H1 (cell line): ENCODE measurements around the gene PHOSPHO2. TPM values are rescaled to one million over a fixed set of nuclear protein-coding genes. Genes with fewer than 3 reads are reported as not detected.

Experiments used
- CTCF ChIA-PET: fragments of 300-600 bp; sonication (Branson Sonifier 250); formaldehyde crosslinking; loops from one replicate; lab custom pipeline; 2021; ENCODE audit not compliant: partially characterized antibody; lab: Charles Lee
- POLR2A ChIA-PET: fragments of 300-600 bp; sonication (Branson Sonifier 250); formaldehyde crosslinking; loops from one replicate; lab custom pipeline; 2021; ENCODE audit warnings: inconsistent platforms; ENCODE audit not compliant: partially characterized antibody; lab: Charles Lee
- DNase-seq, 2 experiments: peaks; one replicate each; pipeline versions ENCODE4 v3.0.0 to v3.0.0-alpha.2; 2010 to 2022; ENCODE audit warnings: low spot score in 2 of 2, low read depth in 1 of 2, mixed read lengths in 1 of 2
- FAIRE-seq: peaks from 2 replicates; lab custom pipeline; 2011; peaks lifted over from hg19 to GRCh38; lab: Jason Lieb, UNC
- H2AFZ ChIP-seq: 2 replicates; pipeline ENCODE4 v1.8.1; 2012; ENCODE audit warnings: low read length, inconsistent platforms
- H2AK5ac ChIP-seq: 2 replicates; pipeline ENCODE4 v1.6.1; 2013; ENCODE audit warnings: low read depth, low read length
- H2BK120ac ChIP-seq: replicated peaks from 2 replicates; pipeline ENCODE3; 2013; ENCODE audit warnings: low read depth, low read length, inconsistent platforms
- H2BK12ac ChIP-seq: 2 replicates; pipeline ENCODE4 v1.6.1; 2013; ENCODE audit warnings: low read depth, low read length
- H2BK15ac ChIP-seq: 2 replicates; pipeline ENCODE4 v1.6.1; 2013; ENCODE audit warnings: low read length
- H2BK20ac ChIP-seq: 2 replicates; pipeline ENCODE4 v1.6.1; 2013; ENCODE audit warnings: low read length
- H2BK5ac ChIP-seq: 2 replicates; pipeline ENCODE4 v1.6.1; 2013; ENCODE audit warnings: low read depth, low read length
- H3K14ac ChIP-seq: 2 replicates; pipeline ENCODE4 v1.6.1; 2013; ENCODE audit warnings: inconsistent platforms; ENCODE audit not compliant: insufficient read length
- H3K18ac ChIP-seq: 2 replicates; pipeline ENCODE4 v1.6.1; 2013; ENCODE audit warnings: low read length; ENCODE audit errors: extremely low read depth
- H3K23ac ChIP-seq: 2 replicates; pipeline ENCODE4 v1.6.1; 2013; ENCODE audit warnings: inconsistent platforms; ENCODE audit not compliant: insufficient read length
- H3K23me2 ChIP-seq: 2 replicates; pipeline ENCODE4 v1.6.1; 2013; ENCODE audit warnings: low read depth, low read length
- H3K27ac ChIP-seq: 2 replicates; pipeline ENCODE4 v1.6.1; 2011; ENCODE audit warnings: low read depth, low read length, inconsistent platforms
- H3K27me3 ChIP-seq, 4 experiments: replicated peaks in 1 of 4; 1 replicate in 1 of 4; 2 replicates in 3 of 4; pipeline versions ENCODE4 v1.6.1 to v1.8.1; 2011 to 2013; ENCODE audit warnings: low read length in 3 of 4, mild to moderate bottlenecking in 3 of 4, inconsistent platforms in 2 of 4, mixed read lengths in 2 of 4, moderate library complexity in 1 of 4; ENCODE audit not compliant: control insufficient read depth in 3 of 4, insufficient read depth in 3 of 4; ENCODE audit errors: extremely low read depth in 1 of 4
- H3K36me3 ChIP-seq, 4 experiments: 2 replicates each; pipeline versions ENCODE4 v1.6.1 to v1.8.1; 2011 to 2013; ENCODE audit warnings: mild to moderate bottlenecking in 4 of 4, low read length in 3 of 4, moderate library complexity in 2 of 4, control low read depth in 1 of 4, inconsistent platforms in 1 of 4; ENCODE audit not compliant: insufficient read depth in 4 of 4, control insufficient read depth in 2 of 4
- H3K4ac ChIP-seq: replicated peaks from 2 replicates; pipeline ENCODE3; 2013; ENCODE audit warnings: low read length, low read depth, mixed read lengths, inconsistent platforms; ENCODE audit not compliant: insufficient read length
- H3K4me1 ChIP-seq, 4 experiments: replicated peaks in 1 of 4; 1 replicate in 1 of 4; 2 replicates in 3 of 4; pipeline versions ENCODE4 v1.6.1 to v1.8.1; 2011 to 2013; ENCODE audit warnings: low read length in 3 of 4, inconsistent platforms in 2 of 4, mixed read lengths in 1 of 4; ENCODE audit not compliant: insufficient read depth in 4 of 4, control insufficient read depth in 3 of 4
- H3K4me2 ChIP-seq, 2 experiments: 2 replicates each; pipeline versions ENCODE4 v1.6.1 to v1.8.1; 2011 to 2013; ENCODE audit warnings: low read depth in 2 of 2, low read length in 2 of 2, control low read depth in 1 of 2, inconsistent platforms in 1 of 2, mild to moderate bottlenecking in 1 of 2; ENCODE audit not compliant: insufficient read depth in 1 of 2
- H3K4me3 ChIP-seq, 4 experiments: fragments of 200-600, 300-600 bp in 1 of 4; sonication (generic), shearing (Covaris generic), sonication (Bioruptor Twin) in 1 of 4; 2 replicates each; pipeline versions ENCODE4 v1.5.1 to v1.8.1; 2011 to 2016; ENCODE audit warnings: low read length in 4 of 4, low read depth in 3 of 4, control low read depth in 2 of 4, inconsistent platforms in 2 of 4, mild to moderate bottlenecking in 2 of 4, mixed read lengths in 1 of 4, moderate library complexity in 1 of 4; ENCODE audit not compliant: insufficient read depth in 2 of 4; ENCODE audit errors: extremely low read depth in 1 of 4
- H3K56ac ChIP-seq: replicated peaks from 2 replicates; pipeline ENCODE3; 2013; ENCODE audit warnings: low read depth, mild to moderate bottlenecking, mixed read lengths, low read length, inconsistent platforms; ENCODE audit not compliant: insufficient read length
- H3K79me1 ChIP-seq: 2 replicates; pipeline ENCODE4 v1.6.1; 2013; ENCODE audit warnings: low read depth, low read length, control low read depth
- H3K79me2 ChIP-seq, 2 experiments: 2 replicates each; pipeline versions ENCODE4 v1.6.1 to v1.8.1; 2012 to 2013; ENCODE audit warnings: low read length in 2 of 2, mild to moderate bottlenecking in 2 of 2, inconsistent platforms in 1 of 2; ENCODE audit not compliant: insufficient read depth in 2 of 2, control insufficient read depth in 1 of 2
- H3K9ac ChIP-seq, 4 experiments: replicated peaks in 1 of 4; 1 replicate in 1 of 4; 2 replicates in 3 of 4; pipeline versions ENCODE4 v1.6.1 to v1.8.1; 2011 to 2013; ENCODE audit warnings: low read depth in 3 of 4, low read length in 3 of 4, control low read depth in 2 of 4, mild to moderate bottlenecking in 2 of 4, moderate library complexity in 2 of 4, inconsistent platforms in 1 of 4; ENCODE audit errors: extremely low read depth in 1 of 4
- H3K9me3 ChIP-seq, 2 experiments: 2 replicates each; pipeline versions ENCODE4 v1.6.1 to v1.8.1; 2012 to 2013; ENCODE audit warnings: mild to moderate bottlenecking in 2 of 2, moderate library complexity in 2 of 2, control low read depth in 1 of 2, inconsistent platforms in 1 of 2, low read depth in 1 of 2, low read length in 1 of 2, mixed read lengths in 1 of 2; ENCODE audit not compliant: insufficient read depth in 2 of 2
- H4K20me1 ChIP-seq, 2 experiments: replicated peaks in 1 of 2; 2 replicates each; pipeline versions ENCODE3 to v1.8.1; 2011 to 2013; ENCODE audit warnings: inconsistent platforms in 2 of 2, low read length in 2 of 2, mild to moderate bottlenecking in 1 of 2; ENCODE audit not compliant: insufficient read depth in 2 of 2, control insufficient read depth in 1 of 2
- H4K5ac ChIP-seq: 2 replicates; pipeline ENCODE4 v1.6.1; 2013; ENCODE audit warnings: low read length, low read depth, mixed read lengths, inconsistent platforms; ENCODE audit not compliant: insufficient read length
- H4K8ac ChIP-seq: 2 replicates; pipeline ENCODE4 v1.8.0; 2013; ENCODE audit warnings: mild to moderate bottlenecking, moderate library complexity, low read length, inconsistent platforms; ENCODE audit not compliant: insufficient read depth; ENCODE audit errors: extremely low read depth
- H4K91ac ChIP-seq: replicated peaks from 2 replicates; pipeline ENCODE3; 2013; ENCODE audit warnings: low read length, mixed read lengths, inconsistent platforms; ENCODE audit not compliant: insufficient read length
- ASH2L ChIP-seq: fragments of 200-600, 300-600 bp; sonication (generic); IDR thresholded peaks from one replicate; pipeline ENCODE4 v1.7.1; 2017; ENCODE audit warnings: low read length
- ATF3 ChIP-seq: IDR thresholded peaks from 2 replicates; pipeline ENCODE4 v1.6.1; 2011; ENCODE audit warnings: low read depth, mild to moderate bottlenecking, low read length; ENCODE audit not compliant: insufficient read depth
- BACH1 ChIP-seq: IDR thresholded peaks from 2 replicates; pipeline ENCODE4 v1.6.1; 2012; ENCODE audit warnings: low read length, improper control_type of control experiment
- EP300 ChIP-seq, 2 experiments: IDR thresholded peaks; 1 replicate in 1 of 2; 2 replicates in 1 of 2; pipeline ENCODE4 v1.6.1; 2011 to 2012; ENCODE audit warnings: low read depth in 2 of 2, low read length in 2 of 2, mild to moderate bottlenecking in 2 of 2, borderline replicate concordance in 1 of 2, inconsistent platforms in 1 of 2, moderate library complexity in 1 of 2
- EZH2 ChIP-seq: fragments of 200-600 bp; sonication (generic); IDR thresholded peaks from 2 replicates; pipeline ENCODE4 v1.7.1; 2012; ENCODE audit warnings: low read depth, mild to moderate bottlenecking, moderate library complexity, low read length, inconsistent platforms; ENCODE audit not compliant: severe bottlenecking
- JUN ChIP-seq: IDR thresholded peaks from 2 replicates; pipeline ENCODE4 v1.6.1; 2011; ENCODE audit warnings: low read depth, mild to moderate bottlenecking, improper control_type of control experiment, low read length
- KDM5A ChIP-seq: fragments of 200-600 bp; IDR thresholded peaks from 2 replicates; pipeline ENCODE4 v1.7.1; 2012; ENCODE audit warnings: mild to moderate bottlenecking, low read length, inconsistent platforms, mixed read lengths
- MAFK ChIP-seq: IDR thresholded peaks from 2 replicates; pipeline ENCODE4 v1.6.1; 2012; ENCODE audit warnings: low read depth, mild to moderate bottlenecking, improper control_type of control experiment, low read length
- MAX ChIP-seq: IDR thresholded peaks from 2 replicates; pipeline ENCODE4 v1.6.1; 2012; ENCODE audit warnings: inconsistent platforms
- PHF8 ChIP-seq: fragments of 200-600 bp; sonication (generic); conservative IDR thresholded peaks from 2 replicates; pipeline ENCODE4 v1.7.1; 2012; ENCODE audit warnings: low read depth, mild to moderate bottlenecking, inconsistent platforms, low read length, moderate library complexity
- POU5F1 ChIP-seq: IDR thresholded peaks from 2 replicates; pipeline ENCODE4 v1.6.1; 2011; ENCODE audit warnings: low read depth, mild to moderate bottlenecking, low read length, moderate library complexity
- RFX5 ChIP-seq: IDR thresholded peaks from 2 replicates; pipeline ENCODE4 v1.6.1; 2011; ENCODE audit warnings: low read depth, low read length, improper control_type of control experiment, borderline replicate concordance
- TBP ChIP-seq: IDR thresholded peaks from 2 replicates; pipeline ENCODE4 v1.6.1; 2011; ENCODE audit warnings: low read depth, low read length, improper control_type of control experiment
- TCF12 ChIP-seq: IDR thresholded peaks from 2 replicates; pipeline ENCODE4 v1.6.1; 2011; ENCODE audit warnings: low read depth, mild to moderate bottlenecking, low read length
- ZNF274 ChIP-seq: IDR thresholded peaks from 2 replicates; pipeline ENCODE4 v1.7.0; 2012; ENCODE audit warnings: low read length, borderline replicate concordance; ENCODE audit errors: extremely low read depth
- WGBS, 2 experiments: shearing (Covaris generic) in 1 of 2; methylation state at CpG; one replicate each; pipeline versions ENCODE4 v1.1.6 to v1.1.7; 2013 to 2015; ENCODE audit warnings: low lambda C conversion rate in 2 of 2, mixed read lengths in 2 of 2, inconsistent platforms in 1 of 2, low coverage in 1 of 2, missing lambda C conversion rate in 1 of 2; ENCODE audit not compliant: insufficient replicate concordance in 2 of 2, insufficient coverage in 1 of 2, insufficient read length in 1 of 2; ENCODE audit errors: extremely low coverage in 1 of 2, missing lambda C conversion rate in 1 of 2; 5-methylcytosine and 5-hydroxymethylcytosine counted together
- polyA plus RNA-seq, 7 experiments: library from polyadenylated mRNA; depleted of rRNA in 3 of 7; stranded (reverse) in 5 of 7; unstranded in 2 of 7; fragments of >200 nt in 5 of 7; fragments of 200-250 nt in 2 of 7; gene quantifications; 1 replicate in 5 of 7; 2 replicates in 1 of 7; 4 replicates in 1 of 7; pipeline versions ENCODE4 v1.2.1 to v1.2.3, GENCODE V29; 2011 to 2013; ENCODE audit warnings: missing spikeins in 2 of 7, mixed read lengths in 2 of 7
- total RNA-seq: library from RNA; stranded (reverse); fragmentation: NEBNext Ultra II Directional; extraction: Animal tissue kit (Norgen Biotek cat#: 25700); gene quantifications from 2 replicates; pipeline ENCODE4 v1.2.1, GENCODE V29; 2021

The PHOSPHO2 gene
- total and polyA plus RNA-seq, 2 of the 8 experiments (the other 6 are each of a cell fraction or from before 2014, with no cell fraction given): 2.4 to 8.5 TPM

- H2AK5ac ChIP-seq: no peak overlapping the region
- H3K79me2 ChIP-seq: no peaks in the 10 kb centered on the region
- POLR2A ChIA-PET: no interaction called here
- TF ChIP-seq TCF12 (no peak), BACH1 (no peak), RFX5 (no peak), JUN (no peak), EZH2 (no peak), TBP (no peak), KDM5A (no peak), MAFK (no peak), PHF8 (no peak), ASH2L (no peak), ATF3 (no peak), POU5F1 (no peak), MAX (no peak), EP300 (IDR thresholded peaks at IDR 0.05; ENCODE audit: borderline replicate concordance in 1 of 2, low read depth in 2 of 2, low read length in 2 of 2) (no peak), ZNF274 (no peak)
- no peak overlapping the region for H3K4ac ChIP-seq
- H2BK15ac ChIP-seq: no peak overlapping the region
- H3K23ac ChIP-seq: no peak overlapping the region
- H3K18ac ChIP-seq: no peak overlapping the region
- H3K9ac ChIP-seq: no peak overlapping the region
- no peak overlapping the region for H2BK120ac ChIP-seq
- FAIRE-seq (no peak), DNase-seq (no peak)
- no peak overlapping the region for H2BK12ac ChIP-seq
- WGBS, 2 experiments: 83% methylated on average over 4 of the region's 4 CpGs; no CpG with 5 or more reads in 1 of the 2 experiments
- H3K4me2 ChIP-seq: no peak overlapping the region
- no peak overlapping the region for H3K56ac ChIP-seq
- no peak overlapping the region for H4K8ac ChIP-seq
- H3K79me1 ChIP-seq: no peaks in the 10 kb centered on the region
- H3K4me1 ChIP-seq: no peaks in the 10 kb centered on the region
- no peak overlapping the region for H2BK20ac ChIP-seq
- no peak overlapping the region for H2BK5ac ChIP-seq
- H3K36me3 ChIP-seq: no peaks in the 10 kb centered on the region
- CTCF ChIA-PET: no interaction called here
- no peaks in the 10 kb centered on the region for H4K20me1 ChIP-seq
- no peak overlapping the region for H3K14ac ChIP-seq
- H2AFZ ChIP-seq: no peak overlapping the region
- no peaks in the 10 kb centered on the region for H3K27me3 ChIP-seq
- no peak overlapping the region for H4K5ac ChIP-seq
- H3K9me3 ChIP-seq: no peaks in the 10 kb centered on the region
- H3K4me3 ChIP-seq: no peak overlapping the region
- no peaks in the 10 kb centered on the region for H3K23me2 ChIP-seq
- H4K91ac ChIP-seq: no peak overlapping the region
- no peak overlapping the region for H3K27ac ChIP-seq
These were observed 23.4 kb downstream of the PHOSPHO2 start for GRCh38 chr2:169717691-169718063.
